ENCODE measurements around the gene GPC1.

GPC1 gene

GRCh38 chr2:240431661-240432424, 3.6 kb upstream of the GPC1 start:
- DNase-seq, result no peak

GRCh38 chr2:240432430-240432819, 3.0 kb upstream of the GPC1 start:
- DNase-seq, result no peak

- DNase-seq, result no peak
These were observed 2.4 kb upstream of the GPC1 start for GRCh38 chr2:240432820-240433801.

GRCh38 chr2:240433973-240434727, 1.3 kb upstream of the GPC1 start:
- DNase-seq, result no peak

- peak; percentile 82 for DNase-seq
These were observed 571 bp upstream of the GPC1 start for GRCh38 chr2:240434728-240435456.

- DNase-seq, result peak; percentile 48
These were observed 652 bp downstream of the GPC1 start for GRCh38 chr2:240435948-240436682.

- DNase-seq, result no peak
These were observed 1.5 kb downstream of the GPC1 start for GRCh38 chr2:240436683-240437550.

GRCh38 chr2:240437551-240437860, 2.0 kb downstream of the GPC1 start:
- no peak for DNase-seq

GRCh38 chr2:240437861-240438809, 2.7 kb downstream of the GPC1 start:
- no peak for DNase-seq

- DNase-seq, result no peak
These were observed 3.6 kb downstream of the GPC1 start for GRCh38 chr2:240438810-240439697.

- DNase-seq, result no peak
These were observed 4.3 kb downstream of the GPC1 start for GRCh38 chr2:240439698-240440151.

GRCh38 chr2:240440251-240440650, 4.8 kb downstream of the GPC1 start:
- no peak for DNase-seq

GRCh38 chr2:240440704-240441320, 5.3 kb downstream of the GPC1 start:
- no peak for DNase-seq

- DNase-seq, result no peak
These were observed 6.0 kb downstream of the GPC1 start for GRCh38 chr2:240441326-240441992.

- DNase-seq, result no peak
These were observed 6.5 kb downstream of the GPC1 start for GRCh38 chr2:240441993-240442411.

GRCh38 chr2:240442891-240443715, 7.6 kb downstream of the GPC1 start:
- DNase-seq, result no peak
